ENCODE data around the gene GIMAP8.
A peak's percentile ranks its signal among the peaks of the same experiment; 100 is the strongest.

Gene GIMAP8

DNA sequence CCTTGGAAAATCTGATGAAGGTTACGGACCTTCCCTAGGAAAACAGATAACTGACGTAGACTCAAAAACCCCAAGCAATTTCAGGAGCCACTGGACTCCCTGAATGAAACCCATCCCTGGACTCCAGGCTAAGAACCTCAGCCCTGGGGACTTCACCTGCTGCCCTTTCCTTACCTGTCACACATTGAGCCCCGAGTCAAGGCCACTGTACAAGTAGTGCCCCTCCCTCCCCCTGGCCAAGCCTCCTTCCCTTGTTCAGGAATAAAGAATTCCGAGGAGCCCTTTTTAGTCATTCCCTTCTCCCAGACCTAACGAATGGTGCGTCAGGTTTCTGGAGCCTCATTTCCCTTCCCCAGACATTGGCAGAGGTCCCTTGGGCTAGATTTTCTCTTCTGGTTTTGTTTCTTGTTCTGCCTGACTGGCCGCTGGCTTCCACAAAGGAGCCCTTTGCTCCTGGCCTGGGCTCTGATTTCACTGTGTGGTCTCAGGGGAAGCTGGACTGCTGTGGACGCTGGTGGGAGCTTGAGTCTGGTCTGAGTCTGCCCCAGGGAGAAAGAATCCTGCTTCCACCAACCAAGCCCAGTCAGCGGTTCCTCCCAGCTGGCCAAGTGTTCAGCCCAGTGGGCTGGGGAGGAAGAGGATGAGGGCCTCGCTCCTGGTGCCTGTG, 39.6 kb upstream of the GIMAP8 start:
- DNase-seq (ENCODE audit: extremely low read depth in 1 of 2, low read depth in 1 of 2) = no peak

DNA sequence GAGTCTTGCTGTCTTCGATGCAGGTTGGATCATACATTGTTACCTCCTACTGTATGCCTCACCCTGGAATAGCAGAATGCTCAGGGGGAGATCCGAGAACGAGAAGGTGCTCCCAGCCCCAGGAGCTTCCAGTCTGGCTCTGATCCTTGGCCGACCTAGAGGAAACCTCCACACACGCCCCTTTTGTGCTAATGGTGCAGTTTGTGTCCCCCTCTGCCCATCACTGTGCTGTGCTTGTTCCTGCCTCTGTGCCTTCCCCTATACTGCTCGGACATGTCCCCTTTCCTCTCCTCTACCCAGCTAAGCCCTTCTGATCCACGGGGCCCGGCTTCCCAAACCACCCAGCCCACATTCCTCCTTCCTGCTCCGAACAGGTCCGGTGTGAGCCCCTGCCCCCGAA, 38.8 kb upstream of the GIMAP8 start:
- no peak for DNase-seq (ENCODE audit: extremely low read depth in 1 of 2, low read depth in 1 of 2)

- no peak for DNase-seq (ENCODE audit: extremely low read depth in 1 of 2, low read depth in 1 of 2)
These were observed 38.4 kb upstream of the GIMAP8 start for GRCh38 chr7:150412016-150412415.

- no peak for DNase-seq (ENCODE audit: extremely low read depth in 1 of 2, low read depth in 1 of 2)
These were observed 37.6 kb upstream of the GIMAP8 start for GRCh38 chr7:150412518-150413488.

GRCh38 chr7:150413640-150414081, 36.8 kb upstream of the GIMAP8 start:
- DNase-seq (ENCODE audit: extremely low read depth in 1 of 2, low read depth in 1 of 2) = no peak

DNA sequence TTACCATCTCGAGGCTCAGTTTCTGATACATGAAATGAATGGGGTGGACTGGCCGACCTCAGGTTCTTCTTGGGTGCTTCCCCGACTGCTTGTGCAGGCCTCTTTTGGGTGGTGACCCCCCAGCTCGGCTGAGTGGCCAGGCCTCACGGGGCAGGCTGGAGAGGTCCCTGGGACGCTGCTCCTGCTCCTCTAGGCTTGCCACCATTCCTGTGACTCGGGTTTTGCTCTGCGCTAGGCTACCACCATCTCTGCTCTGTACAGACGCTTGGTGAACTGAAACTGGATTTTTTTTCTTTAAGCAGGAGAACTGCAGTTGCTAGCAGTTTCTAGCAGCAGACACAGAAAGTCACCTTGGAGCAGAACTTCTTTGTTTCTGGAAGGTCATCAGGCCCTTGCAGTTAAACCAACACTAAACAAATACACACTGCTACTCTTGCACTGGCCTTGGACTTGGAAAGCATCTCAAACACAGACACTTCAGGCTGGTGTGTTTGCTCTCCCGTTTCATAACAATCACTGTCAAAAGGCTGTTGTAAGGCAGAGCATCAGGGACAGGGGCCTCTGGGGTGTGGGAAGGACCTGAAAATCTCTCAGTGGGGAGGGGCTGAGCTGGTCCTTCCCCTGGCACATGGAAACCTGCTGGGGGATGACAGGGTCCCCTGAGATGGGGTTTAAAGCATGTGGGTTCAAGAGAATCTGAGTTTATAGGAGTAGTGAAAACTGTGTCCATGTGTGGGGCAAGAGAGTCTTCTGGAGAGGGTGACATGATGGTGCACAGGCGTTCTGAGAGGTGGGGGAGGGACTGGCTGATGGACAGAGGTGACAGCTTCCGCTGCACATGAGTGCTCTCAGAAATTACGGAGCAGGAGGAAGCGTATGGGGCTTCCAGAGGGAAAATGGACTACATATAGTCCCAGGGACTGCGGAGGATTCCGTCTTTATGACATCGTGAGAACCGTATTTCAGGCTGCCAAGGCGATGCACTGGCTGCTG, 35.0 kb upstream of the GIMAP8 start:
- DNase-seq (ENCODE audit: extremely low read depth in 1 of 2, low read depth in 1 of 2) = no peak

DNA sequence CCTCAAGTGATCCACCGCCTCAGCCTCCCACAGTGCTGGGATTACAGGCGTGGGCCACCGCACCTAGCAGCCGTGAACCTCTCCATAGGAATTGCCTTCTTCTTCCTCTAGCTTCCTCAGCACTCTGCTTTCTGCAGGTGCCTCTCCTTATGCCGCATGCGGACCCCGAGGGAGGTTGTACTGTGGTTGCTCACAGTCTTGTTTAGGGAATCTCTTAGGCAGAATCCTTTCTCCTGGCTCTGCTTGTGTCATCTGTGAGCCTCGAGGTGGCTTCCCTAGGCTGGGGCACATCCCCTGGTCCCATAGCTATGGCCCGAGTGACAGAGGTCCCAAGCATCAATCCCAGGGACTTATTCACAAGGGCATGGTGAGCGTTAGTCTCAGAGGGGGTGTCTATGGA, 33.2 kb upstream of the GIMAP8 start:
- no peak for DNase-seq (ENCODE audit: extremely low read depth in 1 of 2, low read depth in 1 of 2)

- no peak for DNase-seq (ENCODE audit: extremely low read depth in 1 of 2, low read depth in 1 of 2)
These were observed 32.6 kb upstream of the GIMAP8 start for GRCh38 chr7:150417863-150418262.

GRCh38 chr7:150420242-150420641, 30.2 kb upstream of the GIMAP8 start:
- DNase-seq (ENCODE audit: extremely low read depth in 1 of 2, low read depth in 1 of 2) = no peak

GRCh38 chr7:150420987-150421674, 29.3 kb upstream of the GIMAP8 start:
- peak; percentile 59 to 76 for DNase-seq (ENCODE audit: extremely low read depth in 1 of 2, low read depth in 1 of 2)

DNA sequence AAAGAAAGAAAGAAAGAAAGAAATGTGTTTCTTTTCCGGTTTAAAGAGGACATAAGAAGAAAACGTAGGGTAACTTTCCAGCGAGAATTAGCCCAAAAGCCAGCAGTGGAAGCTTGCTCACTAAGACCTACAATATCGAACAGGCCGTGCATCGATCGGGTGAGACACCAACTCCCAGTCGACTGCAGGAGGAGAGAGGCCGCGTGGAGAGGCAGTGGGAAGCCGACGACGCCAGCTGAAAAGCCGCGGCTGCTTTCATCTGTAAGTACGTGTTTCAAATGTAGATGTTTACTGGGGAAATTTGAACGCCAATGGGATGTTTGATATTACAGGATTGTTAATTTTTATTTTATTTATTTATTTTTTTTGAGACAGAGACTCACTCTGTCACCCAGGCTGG, 28.6 kb upstream of the GIMAP8 start:
- DNase-seq (ENCODE audit: extremely low read depth in 1 of 2, low read depth in 1 of 2) = no peak

DNA sequence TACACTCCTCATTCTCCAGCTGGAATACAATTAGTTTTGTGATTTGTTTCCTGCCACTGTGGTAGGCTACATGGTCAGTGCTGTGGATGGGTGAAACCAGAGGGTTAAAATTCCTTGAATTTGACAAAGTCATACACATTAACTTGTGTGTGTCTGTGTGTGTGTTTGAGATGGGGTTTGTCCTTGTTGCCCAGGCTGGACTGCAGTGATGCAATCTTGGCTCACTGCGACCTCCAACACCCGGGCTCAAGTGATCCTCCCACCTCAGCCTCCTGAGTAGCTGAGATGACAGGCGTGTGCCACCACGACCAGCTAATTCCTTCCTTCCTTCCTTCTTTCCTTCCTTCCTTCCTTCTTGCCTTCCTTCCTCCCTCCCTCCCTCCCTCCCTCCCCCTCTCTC, 24.8 kb upstream of the GIMAP8 start:
- no peak for DNase-seq (ENCODE audit: extremely low read depth in 1 of 2, low read depth in 1 of 2)

GRCh38 chr7:150428671-150429451, 21.6 kb upstream of the GIMAP8 start:
- no peak for DNase-seq (ENCODE audit: extremely low read depth in 1 of 2, low read depth in 1 of 2)

DNA sequence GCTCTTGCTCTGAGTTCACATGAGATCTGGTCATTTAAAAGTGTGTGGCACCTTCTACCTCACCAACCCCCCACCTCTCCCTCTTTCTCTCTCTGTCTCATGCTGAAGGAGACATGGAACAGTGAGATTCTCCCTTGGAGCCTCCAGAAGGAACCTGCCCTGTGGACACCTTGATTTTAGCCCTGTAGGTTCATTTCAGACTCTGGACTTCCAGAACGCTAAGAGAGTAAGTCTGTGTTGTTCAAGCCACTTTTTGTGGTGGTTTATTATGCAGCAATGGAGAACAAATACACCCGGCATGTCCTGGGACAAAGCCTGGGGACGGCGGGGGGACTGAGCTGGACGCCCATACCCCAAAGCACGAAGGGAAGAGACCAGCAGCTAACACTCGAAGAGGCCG, 20.7 kb upstream of the GIMAP8 start:
- DNase-seq (ENCODE audit: extremely low read depth in 1 of 2, low read depth in 1 of 2) = no peak

DNA sequence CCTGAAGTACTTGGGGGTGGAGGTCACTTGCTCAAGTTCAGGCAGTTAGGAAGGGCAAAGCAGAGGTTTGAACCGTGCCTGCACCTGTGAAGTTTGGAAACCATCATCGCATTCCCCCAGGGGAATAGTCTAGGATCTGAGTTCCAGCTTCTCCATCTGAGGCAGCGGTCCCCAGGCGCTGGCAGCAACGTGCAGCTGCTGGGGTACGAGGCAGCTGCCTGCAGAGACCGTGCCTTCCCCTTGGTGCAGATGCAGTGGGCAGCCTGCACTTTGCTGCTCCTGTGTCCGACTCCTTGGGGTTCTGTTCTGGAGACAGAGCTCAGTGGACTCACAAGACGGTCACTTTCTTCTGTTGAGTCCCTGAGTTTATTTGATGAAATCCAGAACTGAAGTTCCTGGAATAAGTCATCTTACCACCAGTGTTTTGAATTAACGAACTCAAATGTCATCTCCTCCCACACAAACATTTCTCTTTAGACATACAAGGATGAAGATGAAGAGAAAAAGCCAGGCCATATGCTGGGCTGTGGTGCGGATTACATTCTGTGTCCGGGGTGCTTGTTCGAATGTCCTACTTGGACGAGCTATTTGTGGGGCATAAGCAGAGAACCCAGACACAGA, 19.9 kb upstream of the GIMAP8 start:
- DNase-seq (ENCODE audit: extremely low read depth in 1 of 2, low read depth in 1 of 2) = no peak

GRCh38 chr7:150431839-150432658, 18.4 kb upstream of the GIMAP8 start:
- DNase-seq (ENCODE audit: extremely low read depth in 1 of 2, low read depth in 1 of 2) = no peak

DNA sequence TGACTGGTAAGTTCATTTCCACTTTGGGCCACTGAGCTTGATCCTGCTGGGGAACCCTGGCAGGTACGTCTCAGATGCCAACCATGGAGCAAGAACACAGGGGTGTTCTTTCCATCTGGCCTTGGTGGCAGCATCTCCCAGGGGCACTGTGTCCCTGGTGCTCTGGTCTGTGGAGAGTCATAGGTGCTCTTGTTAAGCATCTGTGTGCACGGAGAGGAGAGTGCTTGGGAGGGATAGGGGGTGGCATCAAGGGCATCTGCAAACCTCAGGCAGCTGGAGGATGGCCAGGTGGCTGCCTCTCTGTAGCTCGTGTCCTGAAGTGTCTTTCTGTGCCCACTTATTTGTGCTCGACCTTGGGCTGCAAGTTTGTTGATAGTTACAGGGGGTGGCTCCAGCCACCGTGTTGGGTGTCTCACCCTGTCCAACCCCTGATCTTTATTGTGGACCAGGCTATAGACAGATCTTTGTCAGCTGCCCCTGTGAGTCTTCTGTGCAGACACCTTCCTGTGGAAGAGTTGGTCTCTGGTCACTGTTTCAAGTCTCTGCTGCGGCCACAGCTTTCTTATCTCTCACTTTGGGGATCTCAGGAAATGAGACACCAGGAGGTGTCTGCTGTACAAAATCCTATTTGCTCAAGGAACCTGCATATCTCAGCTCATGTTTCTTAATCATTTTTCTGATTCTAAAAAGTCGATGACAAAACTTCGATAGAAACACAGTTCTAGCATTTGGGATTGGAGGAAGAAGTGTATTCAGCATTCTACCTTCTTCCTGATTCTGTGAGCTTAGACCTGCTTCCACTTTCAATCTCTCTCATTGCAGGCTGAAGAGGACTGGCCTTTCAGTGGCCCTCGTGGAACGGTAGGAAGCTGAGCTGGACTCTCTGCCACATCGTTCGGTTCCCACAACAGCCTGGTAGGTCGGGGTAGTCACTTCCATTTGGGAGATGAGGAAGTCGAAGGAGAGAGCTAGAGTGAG, 17.2 kb upstream of the GIMAP8 start:
- no peak for DNase-seq (ENCODE audit: extremely low read depth in 1 of 2, low read depth in 1 of 2)
